ENCODE data around the gene CA5A. TPM values are rescaled to one million over a fixed set of nuclear protein-coding genes. Genes with fewer than 3 reads are reported as not detected.

The CA5A gene
- total and polyA plus RNA-seq, 2 of the 13 experiments (the other 11 are each of a cell fraction or from before 2014, with no cell fraction given) = 66.8 to 106 TPM

DNA sequence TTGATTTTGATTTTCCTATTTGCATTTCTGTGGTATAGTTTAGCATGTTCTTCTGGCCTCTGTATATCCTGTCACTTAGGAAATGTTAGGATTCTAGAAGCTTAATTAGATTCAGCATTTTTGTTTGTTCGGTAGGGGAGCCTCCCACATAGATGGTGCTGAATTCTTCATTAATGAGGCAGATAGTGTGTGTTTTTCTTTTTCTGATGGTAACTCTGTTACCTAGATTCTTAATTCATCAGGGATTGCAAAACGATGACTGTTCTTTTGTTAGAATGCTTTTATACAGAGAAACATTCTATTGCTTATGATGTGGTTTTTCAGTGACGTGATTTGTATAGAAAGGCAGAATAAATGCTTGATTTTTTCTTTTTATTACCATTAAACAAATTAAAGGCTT is 33.9 kb upstream of the CA5A start:
- Histone ChIP-seq H3K9ac (ENCODE audit: insufficient read depth, low read depth, low read length) (no peak overlapping the region), H3K4me2 (ENCODE audit: low read depth, low read length) (no peak overlapping the region), H3K9me3 (ENCODE audit: low read length) (peaks cover 24% of the 10 kb centered on the region), H3K79me2 (ENCODE audit: insufficient read depth, low read length) (peaks cover 62% of the 10 kb centered on the region), H3K4me3 (replicated peaks in 1 of 3; ENCODE audit: insufficient read depth in 1 of 3, low read depth in 2 of 3, low read length in 3 of 3) (no peak overlapping the region), H2AFZ (ENCODE audit: low read length) (no peak overlapping the region), H3K4me1 (ENCODE audit: insufficient read depth, low read length) (peaks cover 31% of the 10 kb centered on the region), H3K27ac (ENCODE audit: extremely low read length, insufficient read depth, low read length) (no peak overlapping the region), H3K36me3 (replicated peaks in 1 of 2; ENCODE audit: control insufficient read depth in 1 of 2, insufficient read depth in 2 of 2, low read length in 2 of 2) (peaks cover 1 to 3% of the 10 kb centered on the region in 2 experiments; a peak in 1 of 5 replicates), H3K27me3 (ENCODE audit: control insufficient read depth in 1 of 2, insufficient read depth in 2 of 2, low read length in 2 of 2) (no peaks in the 10 kb centered on the region), H4K20me1 (ENCODE audit: insufficient read depth, low read length) (no peaks in the 10 kb centered on the region)
- no peak for TF ChIP-seq RFXAP (CRISPR knock-in tag; IDR thresholded peaks at IDR 0.05; ENCODE audit: borderline replicate concordance)
- TF ChIP-seq, protein P1, sequence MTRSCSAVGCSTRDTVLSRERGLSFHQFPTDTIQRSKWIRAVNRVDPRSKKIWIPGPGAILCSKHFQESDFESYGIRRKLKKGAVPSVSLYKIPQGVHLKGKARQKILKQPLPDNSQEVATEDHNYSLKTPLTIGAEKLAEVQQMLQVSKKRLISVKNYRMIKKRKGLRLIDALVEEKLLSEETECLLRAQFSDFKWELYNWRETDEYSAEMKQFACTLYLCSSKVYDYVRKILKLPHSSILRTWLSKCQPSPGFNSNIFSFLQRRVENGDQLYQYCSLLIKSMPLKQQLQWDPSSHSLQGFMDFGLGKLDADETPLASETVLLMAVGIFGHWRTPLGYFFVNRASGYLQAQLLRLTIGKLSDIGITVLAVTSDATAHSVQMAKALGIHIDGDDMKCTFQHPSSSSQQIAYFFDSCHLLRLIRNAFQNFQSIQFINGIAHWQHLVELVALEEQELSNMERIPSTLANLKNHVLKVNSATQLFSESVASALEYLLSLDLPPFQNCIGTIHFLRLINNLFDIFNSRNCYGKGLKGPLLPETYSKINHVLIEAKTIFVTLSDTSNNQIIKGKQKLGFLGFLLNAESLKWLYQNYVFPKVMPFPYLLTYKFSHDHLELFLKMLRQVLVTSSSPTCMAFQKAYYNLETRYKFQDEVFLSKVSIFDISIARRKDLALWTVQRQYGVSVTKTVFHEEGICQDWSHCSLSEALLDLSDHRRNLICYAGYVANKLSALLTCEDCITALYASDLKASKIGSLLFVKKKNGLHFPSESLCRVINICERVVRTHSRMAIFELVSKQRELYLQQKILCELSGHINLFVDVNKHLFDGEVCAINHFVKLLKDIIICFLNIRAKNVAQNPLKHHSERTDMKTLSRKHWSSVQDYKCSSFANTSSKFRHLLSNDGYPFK (CRISPR knock-in tag; IDR thresholded peaks at IDR 0.05; ENCODE audit: borderline replicate concordance) = no peak
- TF ChIP-seq NAIF1 (CRISPR knock-in tag; IDR thresholded peaks at IDR 0.05; ENCODE audit: borderline replicate concordance) = no peak
- TF ChIP-seq ZNF83 (CRISPR knock-in tag; IDR thresholded peaks at IDR 0.05; ENCODE audit: borderline replicate concordance) = no peak
- TF ChIP-seq ZNF780A (CRISPR knock-in tag; IDR thresholded peaks at IDR 0.05) = no peak
- TF ChIP-seq, protein P2, sequence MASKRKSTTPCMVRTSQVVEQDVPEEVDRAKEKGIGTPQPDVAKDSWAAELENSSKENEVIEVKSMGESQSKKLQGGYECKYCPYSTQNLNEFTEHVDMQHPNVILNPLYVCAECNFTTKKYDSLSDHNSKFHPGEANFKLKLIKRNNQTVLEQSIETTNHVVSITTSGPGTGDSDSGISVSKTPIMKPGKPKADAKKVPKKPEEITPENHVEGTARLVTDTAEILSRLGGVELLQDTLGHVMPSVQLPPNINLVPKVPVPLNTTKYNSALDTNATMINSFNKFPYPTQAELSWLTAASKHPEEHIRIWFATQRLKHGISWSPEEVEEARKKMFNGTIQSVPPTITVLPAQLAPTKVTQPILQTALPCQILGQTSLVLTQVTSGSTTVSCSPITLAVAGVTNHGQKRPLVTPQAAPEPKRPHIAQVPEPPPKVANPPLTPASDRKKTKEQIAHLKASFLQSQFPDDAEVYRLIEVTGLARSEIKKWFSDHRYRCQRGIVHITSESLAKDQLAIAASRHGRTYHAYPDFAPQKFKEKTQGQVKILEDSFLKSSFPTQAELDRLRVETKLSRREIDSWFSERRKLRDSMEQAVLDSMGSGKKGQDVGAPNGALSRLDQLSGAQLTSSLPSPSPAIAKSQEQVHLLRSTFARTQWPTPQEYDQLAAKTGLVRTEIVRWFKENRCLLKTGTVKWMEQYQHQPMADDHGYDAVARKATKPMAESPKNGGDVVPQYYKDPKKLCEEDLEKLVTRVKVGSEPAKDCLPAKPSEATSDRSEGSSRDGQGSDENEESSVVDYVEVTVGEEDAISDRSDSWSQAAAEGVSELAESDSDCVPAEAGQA (IDR thresholded peaks at IDR 0.05; ENCODE audit: low read depth) = no peak
- TF ChIP-seq, protein P2 (CRISPR knock-in tag; IDR thresholded peaks at IDR 0.05; ENCODE audit: borderline replicate concordance) = no peak
- TF ChIP-seq SIX1 (CRISPR knock-in tag; IDR thresholded peaks at IDR 0.05; ENCODE audit: borderline replicate concordance) = no peak
- no peak for TF ChIP-seq NFRKB (IDR thresholded peaks at IDR 0.05)
- no peak for TF ChIP-seq ZNF451 (CRISPR knock-in tag; IDR thresholded peaks at IDR 0.05)
- TF ChIP-seq ZSCAN22 (CRISPR knock-in tag; IDR thresholded peaks at IDR 0.05) = no peak
- DNase-seq (ENCODE audit: low spot score) (no peak), ATAC-seq (no peak), FAIRE-seq (no peak)
- in situ Hi-C loops (cut with HindIII; ENCODE audit: extremely low pct_ligation_motif_present, low pct_unique_long_range_greater_than_20kb) (no loop called here), intact Hi-C loops (cut with micrococcal nuclease; ENCODE audit: unreplicated experiment) (no loop called here)
- CTCF ChIA-PET (ENCODE audit: low intra/inter-chr PET ratio, low total read pairs) = no interaction called here
- POLR2A ChIA-PET = no interaction called here
- 63% methylated on average over 3 of the region's 3 CpGs for WGBS (ENCODE audit: low lambda C conversion rate)
- no TSS peak for BruUV-seq (replicated peaks)
